IMR-90 (cell line): ENCODE results near the gene FN1. TPM values are rescaled to one million over a fixed set of nuclear protein-coding genes. Genes with fewer than 3 reads are reported as not detected.

Experiments
- ATAC-seq: fragments of 200-7000 bp; cut with Tn5 transposase; 2 replicates; pipeline ENCODE4 v1.9.1; 2020; ENCODE audit warnings: low read depth, mild to moderate bottlenecking, moderate library complexity
- BruUV-seq: library from RNA; stranded (reverse); fragments of 400-500 nt; replicated peaks from 2 replicates; lab custom pipeline; 2021; lab: Mats Ljungman, UMichigan
- CTCF ChIA-PET: fragments of 300-600 bp; formaldehyde crosslinking; extraction: SDS; loops from one replicate; lab custom pipeline; 2021; ENCODE audit warnings: antibody characterized with exemption; lab: Yijun Ruan, JAX
- POLR2A ChIA-PET: fragments of 300-600 bp; sonication (Branson Sonifier 250); formaldehyde crosslinking; loops from one replicate; lab custom pipeline; 2022; ENCODE audit warnings: antibody characterized with exemption; ENCODE audit not compliant: unreplicated experiment; lab: Charles Lee
- DNase-seq: peaks from one replicate; pipeline ENCODE4 v3.0.0; 2013
- H2AFZ ChIP-seq: replicated peaks from 2 replicates; pipeline ENCODE3; 2013; ENCODE audit warnings: low read length, mild to moderate bottlenecking; ENCODE audit not compliant: poor library complexity
- H2AK5ac ChIP-seq: 2 replicates; pipeline ENCODE4 v1.6.1; 2013; ENCODE audit warnings: low read depth, low read length, inconsistent platforms
- H2AK9ac ChIP-seq: replicated peaks from 2 replicates; pipeline ENCODE3; 2013; ENCODE audit warnings: mild to moderate bottlenecking, low read depth, low read length, moderate library complexity; ENCODE audit not compliant: poor library complexity
- H2BK120ac ChIP-seq: 2 replicates; pipeline ENCODE4 v1.6.1; 2013; ENCODE audit warnings: low read depth, low read length, inconsistent platforms
- H2BK15ac ChIP-seq: 3 replicates; pipeline ENCODE4 v1.6.1; 2013; ENCODE audit warnings: low read depth, low read length, inconsistent platforms
- H2BK20ac ChIP-seq: 2 replicates; pipeline ENCODE4 v1.6.1; 2013; ENCODE audit warnings: low read depth, mild to moderate bottlenecking, inconsistent platforms, low read length, moderate library complexity
- H2BK5ac ChIP-seq: 2 replicates; pipeline ENCODE4 v1.6.1; 2013; ENCODE audit warnings: mild to moderate bottlenecking, low read depth, low read length, inconsistent platforms; ENCODE audit not compliant: poor library complexity, severe bottlenecking
- H3K14ac ChIP-seq: replicated peaks from 2 replicates; pipeline ENCODE4 v1.6.1; 2013; ENCODE audit warnings: low read depth, low read length, inconsistent platforms
- H3K18ac ChIP-seq: 2 replicates; pipeline ENCODE4 v1.6.1; 2013; ENCODE audit warnings: low read depth, low read length, control low read depth
- H3K23ac ChIP-seq: 2 replicates; pipeline ENCODE4 v1.6.1; 2013; ENCODE audit warnings: low read depth, low read length, inconsistent platforms
- H3K27ac ChIP-seq: 2 replicates; pipeline ENCODE4 v1.5.1; 2013; ENCODE audit warnings: mild to moderate bottlenecking, control low read depth, low read length; ENCODE audit not compliant: insufficient read depth
- H3K27me3 ChIP-seq: 2 replicates; pipeline ENCODE4 v1.6.1; 2013; ENCODE audit warnings: low read length; ENCODE audit not compliant: control insufficient read depth, insufficient read depth
- H3K36me3 ChIP-seq: 2 replicates; pipeline ENCODE4 v1.6.1; 2013; ENCODE audit warnings: low read length, mixed read lengths; ENCODE audit not compliant: control insufficient read depth, insufficient read depth
- H3K4ac ChIP-seq: 2 replicates; pipeline ENCODE4 v1.6.1; 2013; ENCODE audit warnings: low read depth, low read length, inconsistent platforms
- H3K4me1 ChIP-seq: 2 replicates; pipeline ENCODE4 v1.6.1; 2013; ENCODE audit warnings: low read length, mixed read lengths; ENCODE audit not compliant: control insufficient read depth, insufficient read depth
- H3K4me2 ChIP-seq: 2 replicates; pipeline ENCODE4 v1.6.1; 2013; ENCODE audit warnings: low read depth, mild to moderate bottlenecking, control low read depth, low read length, moderate library complexity
- H3K4me3 ChIP-seq: 2 replicates; pipeline ENCODE4 v1.5.1; 2013; ENCODE audit warnings: low read depth, mild to moderate bottlenecking, control low read depth, low read length, moderate library complexity; ENCODE audit not compliant: insufficient read depth
- H3K56ac ChIP-seq: 2 replicates; pipeline ENCODE4 v1.6.1; 2013; ENCODE audit warnings: low read length, inconsistent platforms; ENCODE audit not compliant: insufficient read depth; ENCODE audit errors: extremely low read depth
- H3K79me1 ChIP-seq, 2 experiments: 2 replicates each; pipeline ENCODE4 v1.6.1; 2013; ENCODE audit warnings: low read length in 2 of 2, inconsistent platforms in 1 of 2, low read depth in 1 of 2
- H3K9ac ChIP-seq: 2 replicates; pipeline ENCODE4 v1.6.1; 2013; ENCODE audit warnings: low read depth, low read length, control low read depth
- H3K9me1 ChIP-seq: 2 replicates; pipeline ENCODE4 v1.6.1; 2013; ENCODE audit warnings: low read length, inconsistent platforms; ENCODE audit not compliant: insufficient read depth
- H3K9me3 ChIP-seq: 2 replicates; pipeline ENCODE4 v1.6.1; 2013; ENCODE audit warnings: low read length; ENCODE audit not compliant: control insufficient read depth, insufficient read depth
- H4K20me1 ChIP-seq: 2 replicates; pipeline ENCODE4 v1.6.1; 2013; ENCODE audit warnings: low read length, inconsistent platforms; ENCODE audit not compliant: insufficient read depth
- H4K5ac ChIP-seq: 2 replicates; pipeline ENCODE4 v1.6.1; 2013; ENCODE audit warnings: mild to moderate bottlenecking, low read depth, low read length, control low read depth
- H4K8ac ChIP-seq, 2 experiments: 2 replicates each; pipeline ENCODE4 v1.6.1; 2013; ENCODE audit warnings: low read depth in 2 of 2, low read length in 2 of 2, control low read depth in 1 of 2, inconsistent platforms in 1 of 2
- H4K91ac ChIP-seq: 2 replicates; pipeline ENCODE4 v1.6.1; 2013; ENCODE audit warnings: low read depth, low read length, inconsistent platforms; ENCODE audit not compliant: insufficient read depth
- POLR2A ChIP-seq: IDR thresholded peaks from 2 replicates; pipeline ENCODE4 v1.6.1; 2012; ENCODE audit warnings: mild to moderate bottlenecking, low read depth, low read length
- SMC3 ChIP-seq: fragments of 150-350 bp; IDR thresholded peaks from 2 replicates; pipeline ENCODE4 v1.6.1; 2016; ENCODE audit warnings: low read depth, mild to moderate bottlenecking, antibody characterized with exemption, low read length, moderate library complexity
- WGBS, 2 experiments: methylation state at CpG; one replicate each; pipeline versions ENCODE4 v1.1.5 to v1.1.7; 2013; ENCODE audit warnings: missing lambda C conversion rate in 2 of 2; ENCODE audit not compliant: insufficient read length in 1 of 2; ENCODE audit errors: extremely low coverage in 2 of 2; 5-methylcytosine and 5-hydroxymethylcytosine counted together
- dilution Hi-C: fragments of 300-500 bp; cut with HindIII; formaldehyde crosslinking; loops from one replicate; pipeline ENCODE4 v1.14.3; 2018; ENCODE audit warnings: low sequenced_read_pairs; ENCODE audit not compliant: unreplicated experiment
- in situ Hi-C: fragments of 300-500 bp; cut with MboI; formaldehyde crosslinking; loops from 3 replicates; pipeline ENCODE4 v1.14.3; 2019; ENCODE audit warnings: low sequenced_read_pairs, inconsistent platforms, mixed read lengths
- intact Hi-C: fragments of 100-400 bp; cut with micrococcal nuclease; formaldehyde crosslinking; loops from 2 replicates; pipeline ENCODE4 v1.10.0; 2022
- polyA plus RNA-seq, 3 experiments: library from polyadenylated mRNA; depleted of rRNA; stranded (reverse); fragments of >200 nt; gene quantifications; 2 replicates each; pipeline ENCODE4 v1.2.3, GENCODE V29; 2012; ENCODE audit warnings: low replicate concordance in 1 of 3
- total RNA-seq: library from RNA; depleted of rRNA; stranded (reverse); fragments of >200 nt; gene quantifications from 2 replicates; pipeline ENCODE4 v1.2.3, GENCODE V29; 2012

Gene FN1
- total and polyA plus RNA-seq, 2 of the 4 experiments (the other 2 are of a cell fraction) = 8,243 to 13,004 TPM

DNA sequence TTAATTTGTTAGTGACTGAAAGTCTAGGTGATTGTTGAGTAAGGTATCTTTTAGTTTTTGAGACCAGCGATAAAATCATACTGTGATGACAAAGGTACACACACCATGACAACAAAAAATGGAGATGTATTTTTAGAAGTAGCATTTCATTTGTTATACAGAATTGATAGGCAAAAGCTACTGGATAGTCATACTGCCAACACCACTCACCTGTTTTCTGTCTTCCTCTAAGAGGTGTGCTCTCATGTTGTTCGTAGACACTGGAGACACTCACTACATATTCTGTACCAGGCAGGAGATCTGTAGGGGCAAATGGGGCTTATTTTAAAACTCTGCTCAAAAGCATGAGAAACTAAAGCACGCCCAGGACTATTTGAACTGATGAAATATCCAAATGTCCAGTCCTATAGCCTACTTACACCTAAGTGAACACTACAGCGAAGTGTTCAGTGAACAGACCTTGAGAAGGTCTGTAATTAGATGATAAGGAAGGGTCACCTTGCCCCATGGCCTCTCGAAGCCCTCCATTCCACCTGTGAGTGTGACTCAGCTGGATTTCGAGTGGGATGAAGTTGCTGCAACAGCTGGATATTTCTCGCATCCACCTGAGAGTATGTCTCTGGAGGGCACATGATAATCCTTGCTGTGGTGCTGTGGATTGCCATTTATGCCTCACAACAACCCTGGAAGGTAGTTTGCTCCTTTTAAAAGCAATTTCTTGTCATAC, 47.7 kb downstream of the FN1 start:
- Histone ChIP-seq H2BK20ac (no peak overlapping the region), H2AK9ac (no peak overlapping the region), H3K9me1 (no peaks in the 10 kb centered on the region), H4K8ac (no peak overlapping the region; a peak in 1 of 4 replicates), H3K9me3 (no peaks in the 10 kb centered on the region), H3K4me3 (no peak overlapping the region), H4K20me1 (peaks cover 14% of the 10 kb centered on the region; the same call in 1 of the 2 replicates), H2BK120ac (no peak overlapping the region), H3K23ac (no peak overlapping the region), H3K79me1 (peaks cover 31 to 53% of the 10 kb centered on the region in 2 experiments), H3K27ac (0 out of 2 replicates have a peak overlapping the region, but pooled peaks have one; percentile 3), H3K4me1 (no peaks in the 10 kb centered on the region), H2BK5ac (no peak overlapping the region), H3K36me3 (peaks cover 69% of the 10 kb centered on the region), H2AFZ (no peak overlapping the region), H3K27me3 (no peaks in the 10 kb centered on the region), H2BK15ac (no peak overlapping the region), H3K14ac (no peak overlapping the region), H3K56ac (no peak overlapping the region), H4K91ac (no peak overlapping the region), H3K18ac (no peak overlapping the region), H3K4ac (no peak overlapping the region), H2AK5ac (no peak overlapping the region), H3K4me2 (no peak overlapping the region), H3K9ac (no peak overlapping the region; the same call in 1 of the 2 replicates), H4K5ac (no peak overlapping the region)
- ATAC-seq = no peak
- no peak for TF ChIP-seq SMC3
- 0 out of 2 replicates have a peak, but pooled peaks have one; percentile 42 for TF ChIP-seq POLR2A
- ChIA-PET POLR2A (no interaction called here), CTCF (no interaction called here)
- intact Hi-C loops (loop anchor here (5.0 kb wide), 1 partner anchor 34 kb away; no protein-coding TSS in a partner anchor), in situ Hi-C loops (no loop called here), dilution Hi-C loops (no loop called here)
- no peak for DNase-seq
- WGBS, 2 experiments = no CpG with 5 or more reads among the region's 7 CpGs
- no TSS peak for BruUV-seq
